CD4-positive, alpha-beta T cell (primary cell): ENCODE measurements around the gene NATD1. TPM values are rescaled to one million over a fixed set of nuclear protein-coding genes. Genes with fewer than 3 reads are reported as not detected.
"Not testable (repeated sequence)": the region's sequence is repeated elsewhere in the genome, so short reads cannot be mapped to it uniquely, and the experiment has no call there.

Source experiments
- ATAC-seq: fragments of 200-7000 bp; cut with Tn5 transposase; one replicate; pipeline ENCODE4 v1.10.0; 2022; ENCODE audit warnings: mild to moderate bottlenecking; ENCODE audit not compliant: poor library complexity
- CTCF ChIA-PET: fragments of 350-600 bp; sonication (Branson Sonifier 250); formaldehyde crosslinking; loops from one replicate; lab custom pipeline; 2021; ENCODE audit warnings: antibody characterized with exemption, inconsistent platforms; lab: Charles Lee
- POLR2A ChIA-PET: fragments of 350-600 bp; sonication (Branson Sonifier 250); formaldehyde crosslinking; loops from one replicate; lab custom pipeline; 2021; ENCODE audit warnings: antibody characterized with exemption, inconsistent platforms; lab: Charles Lee
- DNase-seq, 14 experiments: peaks; one replicate each; pipeline ENCODE4 v3.0.0-alpha.2; 2013 to 2020; ENCODE audit warnings: mixed read lengths in 2 of 14
- H3K27ac ChIP-seq, 2 donors: one replicate each; pipeline versions ENCODE4 v1.5.1 to v1.7.0; 2013; ENCODE audit warnings: low read length in 2 of 2, low read depth in 1 of 2, mild to moderate bottlenecking in 1 of 2
- H3K27me3 ChIP-seq, 2 experiments: 1 replicate in 1 of 2; 2 replicates in 1 of 2; pipeline versions ENCODE4 v1.6.1 to v1.7.0; 2013; ENCODE audit warnings: low read length in 2 of 2, control low read depth in 1 of 2, mild to moderate bottlenecking in 1 of 2, moderate library complexity in 1 of 2; ENCODE audit not compliant: insufficient read depth in 2 of 2, control insufficient read depth in 1 of 2
- H3K36me3 ChIP-seq: one replicate; pipeline ENCODE4 v1.6.1; 2013; ENCODE audit warnings: low read length, control low read depth; ENCODE audit not compliant: insufficient read depth
- H3K4me1 ChIP-seq: one replicate; pipeline ENCODE4 v1.6.1; 2013; ENCODE audit warnings: low read length, control low read depth; ENCODE audit not compliant: insufficient read depth
- H3K4me3 ChIP-seq: one replicate; pipeline ENCODE4 v1.5.1; 2013; ENCODE audit warnings: mild to moderate bottlenecking, low read length, moderate library complexity
- H3K9me3 ChIP-seq, 2 experiments: 1 replicate in 1 of 2; 2 replicates in 1 of 2; pipeline versions ENCODE4 v1.6.1 to v1.7.0; 2013; ENCODE audit warnings: low read length in 2 of 2, mild to moderate bottlenecking in 2 of 2, control low read depth in 1 of 2, moderate library complexity in 1 of 2; ENCODE audit not compliant: control insufficient read depth in 1 of 2, insufficient read depth in 1 of 2
- H3K27ac Mint-ChIP-seq: one replicate; pipeline ENCODE4 v1.8.0; 2020; ENCODE audit warnings: mixed read lengths
- H3K27me3 Mint-ChIP-seq: one replicate; pipeline ENCODE4 v1.8.0; 2021; ENCODE audit warnings: mixed read lengths
- H3K36me3 Mint-ChIP-seq: one replicate; pipeline ENCODE4 v1.8.0; 2021; ENCODE audit warnings: low read depth, mixed read lengths
- H3K4me1 Mint-ChIP-seq: one replicate; pipeline ENCODE4 v1.8.0; 2021; ENCODE audit warnings: low read depth, mixed read lengths
- H3K4me3 Mint-ChIP-seq: one replicate; pipeline ENCODE4 v1.8.0; 2020; ENCODE audit warnings: mild to moderate bottlenecking, mixed read lengths
- H3K9me3 Mint-ChIP-seq: one replicate; pipeline ENCODE4 v1.8.0; 2020; ENCODE audit warnings: mixed read lengths
- CTCF ChIP-seq: fragments of 200-600 bp; IDR thresholded peaks from one replicate; pipeline ENCODE4 v1.8.0; 2022; ENCODE audit warnings: antibody characterized with exemption, mild to moderate bottlenecking
- intact Hi-C, 2 experiments: fragments of 100-400 bp; cut with DNase I in 1 of 2; cut with micrococcal nuclease in 1 of 2; formaldehyde crosslinking; loops; one replicate each; pipeline versions ENCODE4 v1.15.1 to v1.9.0; 2023 to 2025; cut with DNase I, micrococcal nuclease
- total RNA-seq, 174 experiments: library from RNA in 2 of 174; stranded (reverse) in 2 of 174; gene quantifications; one replicate each; pipeline ENCODE4 v1.2.3 and lab custom pipeline; 2021 to 2026

Gene NATD1
- total RNA-seq, 2 experiments from 2014 or later, result 5.9 to 6.1 TPM

- no peak for TF ChIP-seq CTCF
- Mint-ChIP-seq H3K36me3 (peaks cover 50% of the 10 kb centered on the region), H3K27ac (no peak overlapping the region), H3K9me3 (no peaks in the 10 kb centered on the region), H3K4me3 (no peak overlapping the region), H3K27me3 (no peaks in the 10 kb centered on the region), H3K4me1 (peaks cover 6% of the 10 kb centered on the region)
- CTCF ChIA-PET, result no interaction called here
- Histone ChIP-seq H3K4me3 (no peak overlapping the region), H3K4me1 (no peaks in the 10 kb centered on the region), H3K36me3 (peaks cover 17% of the 10 kb centered on the region), H3K9me3 (no peaks in the 10 kb centered on the region), H3K27me3 (no peaks in the 10 kb centered on the region), H3K27ac (no peak overlapping the region)
- POLR2A ChIA-PET, result no interaction called here
- DNase-seq (no peak), ATAC-seq (no peak)
- intact Hi-C loops, result no loop called here
These were observed 60.2 kb downstream of the NATD1 start for GRCh38 chr17:21193031-21193430.

DNA sequence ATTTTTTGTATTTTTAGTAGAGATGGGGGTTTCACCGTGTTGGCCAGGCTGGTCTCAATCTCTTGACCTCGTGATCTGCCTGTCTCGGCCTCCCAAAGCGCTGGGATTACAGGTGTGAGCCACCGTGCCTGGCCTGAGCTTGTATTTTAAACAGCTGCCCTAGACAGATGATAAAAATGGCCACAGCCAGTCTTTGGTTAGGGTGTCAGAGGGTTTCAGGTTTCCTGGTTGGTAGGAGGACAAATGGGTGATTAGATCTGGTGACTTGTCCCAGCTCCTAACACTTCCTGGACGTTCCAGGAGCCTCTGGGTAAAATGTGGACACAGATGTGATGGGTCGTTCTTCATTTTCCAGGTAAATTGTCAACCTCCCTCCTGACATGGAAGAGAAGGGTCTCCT lies 60.8 kb downstream of the NATD1 start:
- H3K9me3 Mint-ChIP-seq, H3K27ac ChIP-seq, POLR2A ChIA-PET, H3K27ac Mint-ChIP-seq, ATAC-seq, H3K27me3 Mint-ChIP-seq, H3K27me3 ChIP-seq, H3K9me3 ChIP-seq, H3K4me1 ChIP-seq, DNase-seq, H3K4me1 Mint-ChIP-seq, CTCF ChIA-PET, H3K4me3 ChIP-seq, intact Hi-C loops, H3K4me3 Mint-ChIP-seq: not testable (repeated sequence)
- H3K36me3 Mint-ChIP-seq, result peaks cover 44% of the 10 kb centered on the region
- peaks cover 11% of the 10 kb centered on the region for H3K36me3 ChIP-seq

DNA sequence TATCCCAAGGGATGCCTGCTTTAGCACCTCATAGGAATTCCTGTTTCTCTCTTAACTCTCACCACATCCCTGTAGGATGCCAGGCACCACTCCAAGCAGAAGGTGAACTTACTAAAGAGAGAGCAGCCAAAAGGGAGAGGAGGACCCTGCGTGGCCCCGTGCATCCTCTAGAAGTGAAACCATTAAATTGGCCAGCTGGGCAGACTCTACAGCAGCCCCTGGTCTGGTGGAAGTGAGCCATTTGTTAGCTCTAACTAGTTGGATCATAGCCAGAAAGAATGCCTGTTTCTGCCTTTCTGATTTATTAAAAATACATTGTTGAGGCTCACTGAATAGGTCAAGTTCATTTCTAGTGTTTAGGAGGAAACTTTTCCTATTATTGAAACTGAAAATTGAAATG lies 61.5 kb downstream of the NATD1 start:
- H3K4me1 Mint-ChIP-seq, result peaks cover 6% of the 10 kb centered on the region
- H3K9me3 Mint-ChIP-seq, result no peaks in the 10 kb centered on the region
- intact Hi-C loops, result no loop called here
- POLR2A ChIA-PET, result no interaction called here
- Histone ChIP-seq H3K27ac (no peak overlapping the region), H3K36me3 (peaks cover 8% of the 10 kb centered on the region), H3K4me3 (no peak overlapping the region), H3K9me3 (no peaks in the 10 kb centered on the region), H3K27me3 (no peaks in the 10 kb centered on the region), H3K4me1 (no peaks in the 10 kb centered on the region)
- CTCF ChIA-PET, result no interaction called here
- peaks cover 38% of the 10 kb centered on the region for H3K36me3 Mint-ChIP-seq
- no peak for TF ChIP-seq CTCF
- no peak for ATAC-seq
- H3K4me3 Mint-ChIP-seq, result no peak overlapping the region
- DNase-seq, result no peak
- H3K27me3 Mint-ChIP-seq, result no peaks in the 10 kb centered on the region
- no peak overlapping the region for H3K27ac Mint-ChIP-seq

DNA sequence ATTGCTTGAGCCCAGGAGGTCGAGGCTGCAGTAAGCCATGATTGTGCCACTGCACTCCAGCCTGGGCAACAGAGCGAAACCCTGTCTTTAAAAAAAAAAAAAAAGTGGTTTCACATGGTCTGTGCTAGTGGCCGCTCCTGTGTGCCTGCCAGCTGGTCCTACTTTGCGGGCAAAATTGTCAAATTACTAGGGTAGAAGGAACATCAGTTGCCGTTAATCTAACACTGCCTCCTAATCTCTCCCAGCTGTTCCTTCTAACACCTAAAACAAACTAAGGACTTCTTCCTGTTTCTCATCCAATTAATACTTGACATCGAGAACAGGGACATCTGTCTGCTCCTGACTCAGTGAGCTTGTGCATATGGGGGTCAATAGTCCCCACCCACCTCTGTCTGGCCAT lies 63.1 kb downstream of the NATD1 start:
- Histone ChIP-seq H3K36me3 (peaks cover 16% of the 10 kb centered on the region), H3K4me1 (no peaks in the 10 kb centered on the region), H3K4me3 (no peak overlapping the region), H3K27me3 (no peaks in the 10 kb centered on the region), H3K9me3 (no peaks in the 10 kb centered on the region), H3K27ac (no peak overlapping the region)
- ChIA-PET POLR2A (no interaction called here), CTCF (no interaction called here)
- no peak for TF ChIP-seq CTCF
- Mint-ChIP-seq H3K27ac (no peak overlapping the region), H3K36me3 (peaks cover 44% of the 10 kb centered on the region), H3K27me3 (no peaks in the 10 kb centered on the region), H3K4me1 (peaks cover 6% of the 10 kb centered on the region), H3K9me3 (no peaks in the 10 kb centered on the region), H3K4me3 (no peak overlapping the region)
- DNase-seq (no peak), ATAC-seq (no peak)
- intact Hi-C loops, result no loop called here
